Left kidney (tissue), 2 donors: ENCODE measurements around the gene PPP1R14D. TPM values are rescaled to one million over a fixed set of nuclear protein-coding genes. Genes with fewer than 3 reads are reported as not detected.

ENCODE experiments used
- DNase-seq: peaks from one replicate; pipeline ENCODE4 v3.0.0-alpha.2; 2013
- polyA plus RNA-seq: library from polyadenylated mRNA; unstranded; fragments of 120-200 nt; gene quantifications from one replicate; pipeline ENCODE4 v1.2.1, GENCODE V29; 2013; ENCODE audit not compliant: insufficient read length

PPP1R14D gene
- polyA plus RNA-seq, 1 donor, result 0.62 TPM

DNA sequence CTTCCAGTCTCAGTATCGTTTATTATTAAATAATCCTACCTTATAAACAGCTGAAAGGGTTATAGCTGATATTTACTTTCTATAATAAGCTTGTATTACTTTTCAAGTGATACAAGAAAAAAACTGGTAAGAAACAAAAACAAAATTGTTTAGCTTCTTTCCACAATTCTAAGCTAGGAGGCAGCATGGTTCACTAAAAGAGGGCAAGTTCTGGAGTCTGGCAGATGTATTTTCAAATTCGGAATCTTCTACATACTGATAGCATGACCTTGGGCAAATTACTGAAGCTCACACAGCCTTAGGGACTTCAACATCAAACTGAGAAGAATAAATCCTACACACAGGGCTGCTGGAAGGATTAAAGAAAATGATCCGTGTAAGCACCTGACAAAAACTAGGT is 43.3 kb downstream of the PPP1R14D start:
- DNase-seq, result no peak

DNA sequence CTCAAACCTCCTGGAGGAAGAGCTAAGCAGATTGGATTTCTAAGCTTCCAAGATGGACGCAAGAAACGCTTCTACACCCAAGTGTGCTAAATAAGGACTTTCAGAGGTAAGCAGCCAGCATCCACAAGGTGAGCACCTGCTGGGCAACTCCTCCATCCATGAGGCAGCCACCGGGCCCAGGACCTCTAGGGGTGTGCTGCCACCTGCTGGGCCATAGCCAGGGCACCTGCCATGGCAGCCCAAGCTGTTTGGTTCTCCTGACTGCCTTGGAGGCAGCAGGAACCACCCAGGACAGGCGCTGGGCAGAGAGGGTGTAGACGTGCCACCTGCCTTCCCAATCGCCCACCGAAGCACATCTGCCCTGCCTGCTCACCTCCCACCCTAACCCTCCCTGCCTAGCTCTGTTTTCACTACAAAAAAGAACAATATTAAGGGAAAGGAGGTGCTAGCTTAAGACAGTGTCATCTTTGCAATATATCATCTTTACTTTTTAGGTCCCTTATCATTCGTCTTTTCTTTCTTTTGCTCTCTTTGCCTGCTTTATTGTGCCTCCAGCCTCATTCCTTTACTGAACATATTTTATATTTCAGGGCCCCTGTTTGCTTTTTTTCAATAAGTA is 45.8 kb downstream of the PPP1R14D start:
- DNase-seq, result no peak

- no peak for DNase-seq
These were observed 51.9 kb downstream of the PPP1R14D start for GRCh38 chr15:40776537-40777141.

DNA sequence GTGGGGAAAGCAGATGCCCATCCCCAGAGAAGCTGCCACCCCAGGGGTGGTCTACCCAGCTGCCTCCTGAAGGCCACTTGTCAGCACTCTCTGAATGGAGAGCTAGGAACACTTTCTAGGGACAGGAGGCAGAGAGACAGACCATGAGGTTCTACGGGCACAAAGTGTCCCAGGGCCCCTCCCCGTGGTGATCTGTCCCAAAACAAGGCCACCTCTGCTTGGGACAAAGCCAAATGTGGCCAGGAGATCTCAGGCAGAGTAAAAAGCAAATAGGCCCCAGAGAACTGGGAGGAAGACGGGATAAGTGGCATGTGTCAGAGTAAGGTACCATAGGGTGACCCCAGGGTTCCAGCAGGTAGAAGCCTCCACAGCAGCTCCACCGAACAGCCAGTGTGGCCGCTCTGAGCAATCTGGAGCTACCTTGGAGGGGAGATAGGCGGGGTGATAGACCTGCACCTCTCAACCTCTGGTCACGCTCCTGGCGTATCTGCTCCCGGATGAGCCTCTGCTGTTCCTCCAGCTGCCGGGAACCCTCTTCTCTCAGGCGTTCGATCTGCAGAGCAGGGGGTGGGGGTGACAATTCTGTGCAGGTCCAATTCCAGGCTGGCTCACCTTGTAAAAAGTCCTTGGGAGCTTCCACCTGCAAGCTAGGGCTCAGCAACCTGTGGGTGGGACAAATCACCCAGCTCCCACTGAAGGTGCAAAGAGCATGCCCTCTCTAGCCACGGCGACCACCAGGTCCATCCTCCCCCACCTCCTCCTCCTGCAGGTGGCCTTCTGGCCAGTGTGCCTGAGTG is 52.6 kb downstream of the PPP1R14D start:
- no peak for DNase-seq

- DNase-seq, result no peak
These were observed 53.5 kb downstream of the PPP1R14D start for GRCh38 chr15:40775007-40775406.

- no peak for DNase-seq
These were observed 54.6 kb downstream of the PPP1R14D start for GRCh38 chr15:40773902-40774301.

- DNase-seq, result no peak
These were observed 55.0 kb downstream of the PPP1R14D start for GRCh38 chr15:40773496-40773895.

- no peak for DNase-seq
These were observed 56.5 kb downstream of the PPP1R14D start for GRCh38 chr15:40772014-40772413.

GRCh38 chr15:40771242-40771641 is 57.3 kb downstream of the PPP1R14D start:
- no peak for DNase-seq

GRCh38 chr15:40770147-40770721 is 58.3 kb downstream of the PPP1R14D start:
- no peak for DNase-seq

DNA sequence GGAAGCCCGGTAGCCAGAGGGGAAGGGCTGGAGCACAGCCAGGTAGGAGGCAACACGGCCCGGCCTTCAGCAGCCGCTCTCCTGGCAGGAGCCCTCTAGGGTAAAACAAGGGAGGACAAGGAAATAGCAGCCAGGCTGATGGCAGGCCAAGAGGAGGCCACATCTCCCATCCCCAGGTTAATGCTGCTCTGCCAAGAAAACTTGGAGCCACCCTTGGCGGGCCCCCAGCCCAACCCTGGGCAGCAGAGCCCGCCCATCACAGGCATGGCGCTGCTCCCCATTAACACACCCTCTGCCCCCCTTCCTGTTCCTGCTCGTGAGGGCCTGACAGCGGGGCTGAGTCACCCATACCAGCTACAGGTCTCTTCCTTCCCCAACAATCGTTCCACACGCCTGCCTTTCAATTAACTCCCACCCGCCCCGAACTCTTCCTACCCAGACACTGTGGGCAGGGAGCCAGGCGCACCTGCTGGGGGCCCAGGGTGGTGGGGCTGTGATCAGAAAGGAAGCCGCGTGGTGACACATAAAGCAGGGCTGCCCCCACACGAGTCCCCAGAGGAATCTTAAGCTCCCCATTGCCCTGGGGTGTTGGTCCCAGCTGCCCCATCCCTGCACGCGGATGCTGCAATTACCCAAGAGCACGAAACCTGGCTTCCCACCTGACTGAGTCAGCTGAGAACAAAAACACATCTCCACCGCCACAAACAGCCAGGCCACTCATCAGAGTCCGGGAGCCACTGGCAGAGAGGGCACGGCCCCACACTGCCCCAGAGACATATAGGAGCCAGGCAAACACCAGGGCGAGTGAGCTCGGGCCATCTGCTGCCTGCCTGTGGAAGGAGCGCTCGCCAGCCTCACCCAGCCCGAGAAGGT is 59.0 kb downstream of the PPP1R14D start, which contains the start of gene C15orf62:
TSS of gene C15orf62 (plus strand) at position 707 of the 873 bp plus-strand sequence. CDS start 516 bp downstream, outside the sequence.
- DNase-seq, result peak; percentile 63

- no peak for DNase-seq
These were observed 59.8 kb downstream of the PPP1R14D start for GRCh38 chr15:40768521-40769273.

DNA sequence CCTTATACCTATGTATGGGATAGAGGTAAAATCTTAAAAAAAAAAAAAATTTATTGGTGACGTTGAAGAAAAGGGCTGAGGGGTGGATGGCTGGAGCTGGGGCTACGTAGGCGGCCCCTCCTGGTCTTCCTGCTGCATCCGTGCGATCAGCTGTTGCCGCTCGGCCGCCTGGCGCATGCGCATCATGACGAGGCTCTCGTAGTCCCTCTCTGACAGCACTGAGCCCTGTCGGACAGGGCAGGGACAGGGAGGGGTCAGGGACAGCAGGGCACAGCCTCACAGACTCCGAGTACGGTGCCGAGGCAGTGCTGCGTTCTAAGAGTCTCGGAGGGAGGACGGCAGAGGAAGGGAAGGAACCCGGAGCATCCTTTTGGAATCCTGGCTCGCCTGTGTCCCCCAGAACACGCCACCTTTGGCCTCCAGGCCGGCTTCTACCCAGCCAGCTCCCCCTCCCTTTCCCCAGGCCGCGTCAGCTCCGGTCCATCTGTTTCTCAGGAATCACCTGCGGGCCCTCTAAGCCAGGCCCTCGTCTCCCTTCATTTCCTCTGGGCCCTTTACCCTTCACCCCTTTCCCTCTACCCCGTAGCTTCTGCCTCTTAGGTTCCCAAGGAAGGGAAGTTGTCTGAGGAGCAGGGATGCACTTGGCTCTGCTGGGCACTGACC is 60.5 kb downstream of the PPP1R14D start:
- DNase-seq, result no peak

- DNase-seq, result no peak
These were observed 61.3 kb downstream of the PPP1R14D start for GRCh38 chr15:40766906-40767837.

- DNase-seq, result no peak
These were observed 62.2 kb downstream of the PPP1R14D start for GRCh38 chr15:40766194-40766815.
